Epithelial cell of esophagus (primary cell): ENCODE results near the gene LRP8.

ENCODE experiments used
- DNase-seq: peaks from one replicate; pipeline ENCODE4 v3.0.0; 2010; ENCODE audit warnings: low read depth
- H3K4me3 ChIP-seq: 2 replicates; pipeline ENCODE4 v1.5.1; 2011; ENCODE audit warnings: mild to moderate bottlenecking, low read length, control low read depth
- TF ChIP-seq, protein P1 (sequence below): IDR thresholded peaks from 2 replicates; pipeline ENCODE4 v1.5.1; 2011; ENCODE audit warnings: low read depth, mild to moderate bottlenecking, low read length, control low read depth, inconsistent platforms; ENCODE audit not compliant: insufficient read depth; ENCODE audit errors: missing control alignments

LRP8 gene

DNA sequence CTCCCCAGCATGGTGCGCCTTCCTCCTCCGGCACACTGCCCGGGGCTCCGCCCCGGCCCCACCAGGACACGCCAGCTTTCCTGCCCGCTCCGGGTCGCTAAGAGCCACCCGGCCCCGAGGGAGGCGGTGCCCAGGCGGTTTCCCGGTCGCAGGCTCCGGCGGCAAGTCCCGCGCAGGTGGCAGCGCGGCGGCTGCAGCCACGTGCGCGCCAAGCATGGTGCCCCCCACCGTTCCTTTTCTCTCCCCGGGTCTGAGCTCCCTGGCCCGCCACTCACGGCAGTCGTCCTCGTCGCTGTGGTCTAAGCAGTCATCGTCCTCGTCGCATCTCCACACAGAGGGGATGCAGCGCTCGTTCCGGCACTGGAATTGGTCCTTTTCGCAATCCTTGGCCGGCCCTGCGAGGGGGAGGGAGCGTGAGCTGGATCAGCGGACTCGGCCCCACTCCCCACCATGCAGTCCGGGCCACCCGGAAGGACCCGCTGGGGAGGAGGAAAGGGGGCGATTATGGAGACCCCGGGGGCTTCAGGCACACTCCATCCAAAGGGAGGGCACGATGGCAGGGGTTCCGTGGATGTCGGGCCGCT lies 1.2 kb downstream of the LRP8 start:
- TF ChIP-seq, protein P1, sequence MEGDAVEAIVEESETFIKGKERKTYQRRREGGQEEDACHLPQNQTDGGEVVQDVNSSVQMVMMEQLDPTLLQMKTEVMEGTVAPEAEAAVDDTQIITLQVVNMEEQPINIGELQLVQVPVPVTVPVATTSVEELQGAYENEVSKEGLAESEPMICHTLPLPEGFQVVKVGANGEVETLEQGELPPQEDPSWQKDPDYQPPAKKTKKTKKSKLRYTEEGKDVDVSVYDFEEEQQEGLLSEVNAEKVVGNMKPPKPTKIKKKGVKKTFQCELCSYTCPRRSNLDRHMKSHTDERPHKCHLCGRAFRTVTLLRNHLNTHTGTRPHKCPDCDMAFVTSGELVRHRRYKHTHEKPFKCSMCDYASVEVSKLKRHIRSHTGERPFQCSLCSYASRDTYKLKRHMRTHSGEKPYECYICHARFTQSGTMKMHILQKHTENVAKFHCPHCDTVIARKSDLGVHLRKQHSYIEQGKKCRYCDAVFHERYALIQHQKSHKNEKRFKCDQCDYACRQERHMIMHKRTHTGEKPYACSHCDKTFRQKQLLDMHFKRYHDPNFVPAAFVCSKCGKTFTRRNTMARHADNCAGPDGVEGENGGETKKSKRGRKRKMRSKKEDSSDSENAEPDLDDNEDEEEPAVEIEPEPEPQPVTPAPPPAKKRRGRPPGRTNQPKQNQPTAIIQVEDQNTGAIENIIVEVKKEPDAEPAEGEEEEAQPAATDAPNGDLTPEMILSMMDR: no peak
- peak overlapping the region; percentile 61 for H3K4me3 ChIP-seq
- peak; percentile 21 for DNase-seq

DNA sequence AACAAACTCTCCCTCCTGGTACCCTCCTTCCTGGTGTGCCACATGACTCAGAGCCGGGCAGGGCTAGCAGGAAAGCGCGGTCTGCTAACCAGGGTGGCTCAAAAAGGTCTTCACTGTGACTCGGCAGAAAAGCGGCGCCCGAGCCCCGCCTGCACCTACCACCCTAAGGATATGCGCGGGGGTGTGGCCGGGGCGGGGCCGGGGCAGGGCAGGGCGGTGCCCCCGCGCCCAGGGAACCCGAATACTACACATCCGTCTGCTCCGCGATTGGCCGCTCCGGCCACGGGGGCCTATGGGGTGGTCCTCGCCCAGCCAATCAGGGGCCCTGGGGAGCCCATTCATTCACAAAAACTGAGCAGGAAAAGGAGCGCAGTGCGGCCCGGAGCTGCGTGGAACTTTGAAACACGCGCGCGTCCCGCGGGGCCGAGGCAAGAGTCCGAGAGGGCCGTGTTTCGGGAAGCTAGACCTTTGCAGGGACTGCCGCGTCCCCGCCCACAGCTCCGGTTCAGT lies 1.7 kb downstream of the LRP8 start:
- DNase-seq: peak; percentile 94
- peak overlapping the region; percentile 61 for H3K4me3 ChIP-seq
- TF ChIP-seq, protein P1: no peak

DNA sequence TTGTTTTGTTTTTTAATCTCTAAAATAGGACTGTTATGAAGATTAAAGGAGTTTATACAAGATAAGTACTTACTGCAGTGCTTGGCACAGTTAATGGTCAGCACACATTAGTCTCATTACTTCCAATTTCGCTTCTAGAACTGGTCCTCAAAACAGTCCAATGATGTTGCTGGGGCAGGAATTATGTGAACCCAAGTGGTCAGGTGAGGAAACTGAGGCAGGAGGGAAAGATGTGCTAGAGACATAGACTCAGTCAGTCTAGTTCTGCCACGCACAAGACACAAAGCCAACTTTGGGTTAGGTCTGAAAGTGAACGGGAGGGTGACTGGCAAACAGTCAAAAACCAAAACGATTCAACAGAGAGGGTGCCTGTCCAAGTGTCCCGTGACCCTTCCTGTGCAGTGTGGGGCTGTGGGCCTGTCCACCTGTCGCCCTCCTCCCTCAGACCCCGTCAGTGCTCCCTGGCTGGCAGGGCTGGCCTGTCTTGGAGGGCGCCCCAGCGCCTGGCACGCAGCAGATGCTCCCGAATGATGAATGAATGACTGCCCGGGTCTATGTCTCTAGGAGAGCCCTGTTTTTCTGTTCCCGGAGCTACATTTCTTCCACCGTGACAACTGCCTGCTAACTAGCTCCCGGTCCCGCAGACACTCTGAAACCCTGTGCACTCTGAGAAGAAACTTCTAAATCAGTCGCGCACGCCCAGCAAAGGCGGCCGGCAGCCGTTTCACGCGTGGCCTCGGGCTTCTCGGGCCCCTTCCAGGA lies 2.4 kb downstream of the LRP8 start:
- no peak for DNase-seq
- TF ChIP-seq, protein P1: no peak
- H3K4me3 ChIP-seq: peak overlapping the region; percentile 61

DNA sequence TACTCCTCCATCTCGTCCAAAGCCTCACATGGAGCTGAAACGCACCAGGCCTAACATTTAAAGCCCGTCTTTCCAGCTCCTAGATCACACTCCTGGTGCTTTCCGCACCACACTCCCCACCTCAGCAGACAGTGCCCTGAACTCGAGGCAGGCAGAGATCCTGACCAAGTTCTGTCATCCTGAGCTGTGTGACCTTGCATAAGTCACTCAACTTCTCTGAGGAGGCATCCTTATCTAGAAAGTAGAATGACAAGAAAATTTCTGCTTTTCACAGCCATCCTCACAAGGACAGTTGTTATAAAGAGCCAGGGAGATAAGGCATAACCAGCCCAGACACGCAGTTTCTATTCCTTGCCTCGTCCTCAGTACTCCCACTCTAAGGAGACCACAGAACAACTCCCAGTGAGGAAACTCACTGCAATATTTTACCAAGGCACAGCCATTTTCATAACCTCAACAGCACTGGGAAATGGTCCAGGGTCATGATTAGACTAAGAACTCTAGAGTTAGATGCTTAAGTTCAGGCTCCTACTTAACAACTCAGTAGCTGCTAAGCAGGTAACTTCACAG lies 3.1 kb downstream of the LRP8 start:
- TF ChIP-seq, protein P1: no peak
- no peak overlapping the region for H3K4me3 ChIP-seq
- no peak for DNase-seq

DNA sequence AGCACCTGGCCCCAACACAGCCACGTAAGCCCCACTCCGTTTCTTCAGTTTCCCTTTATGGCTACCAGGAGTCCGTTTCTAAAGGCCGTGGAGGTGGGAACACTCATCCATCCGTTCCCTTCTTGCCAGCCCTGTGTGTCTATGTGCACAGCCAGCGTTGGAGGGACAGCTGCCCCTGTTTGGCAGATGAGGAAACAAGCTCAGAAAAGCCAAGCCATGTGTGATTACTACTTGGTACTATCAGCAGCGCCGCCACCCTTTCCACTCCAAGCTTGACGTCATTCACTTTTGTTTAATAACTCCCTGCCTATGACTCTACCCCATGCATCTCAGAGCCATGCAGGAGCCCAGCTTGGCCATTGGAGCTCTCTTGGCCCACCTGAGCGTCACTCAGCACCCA lies 3.5 kb downstream of the LRP8 start:
- TF ChIP-seq, protein P1: no peak
- no peak overlapping the region for H3K4me3 ChIP-seq
- DNase-seq: no peak

DNA sequence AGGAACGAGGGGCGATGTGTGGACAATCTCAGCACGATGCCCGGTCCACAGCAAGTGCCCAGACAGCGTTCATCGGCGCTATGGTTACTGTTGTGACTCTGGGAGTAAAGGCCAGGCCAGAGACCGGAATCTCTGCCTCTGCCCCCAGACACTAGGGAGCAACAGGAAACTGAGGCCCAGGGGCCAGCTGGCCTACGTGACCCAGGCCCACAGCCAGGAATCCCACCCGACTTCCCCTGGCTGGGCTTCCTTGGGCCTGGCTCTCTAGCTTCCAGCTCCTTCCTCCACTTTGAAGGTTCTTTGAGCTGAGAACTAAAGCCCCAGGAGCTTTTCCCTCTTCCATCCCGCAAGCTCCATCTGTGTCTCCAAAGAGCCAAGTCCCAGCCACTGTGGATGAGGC lies 4.6 kb downstream of the LRP8 start:
- TF ChIP-seq, protein P1: no peak
- no peak for DNase-seq
- H3K4me3 ChIP-seq: no peak overlapping the region
